GM20000 (cell line): ENCODE results near the gene MSS51.

Experiments
- DNase-seq: peaks from one replicate; pipeline ENCODE4 v3.0.0; 2012; ENCODE audit warnings: low spot score
- CTCF ChIP-seq: IDR thresholded peaks from 2 replicates; pipeline ENCODE4 v1.5.1; 2012; ENCODE audit warnings: mild to moderate bottlenecking, control low read depth; ENCODE audit errors: extremely low read depth, missing control alignments

Gene MSS51

GRCh38 chr10:73439605-73440312, 6.4 kb upstream of the MSS51 start:
- TF ChIP-seq CTCF = no peak
- DNase-seq = no peak

GRCh38 chr10:73439055-73439454, 5.7 kb upstream of the MSS51 start:
- no peak for DNase-seq
- TF ChIP-seq CTCF = no peak

- no peak for TF ChIP-seq CTCF
- DNase-seq = no peak
Measured at GRCh38 chr10:73432646-73433537, 469 bp downstream of the MSS51 start.

GRCh38 chr10:73426318-73426717, 7.0 kb downstream of the MSS51 start:
- DNase-seq = no peak
- no peak for TF ChIP-seq CTCF

GRCh38 chr10:73424478-73424877, 8.9 kb downstream of the MSS51 start:
- DNase-seq = no peak
- no peak for TF ChIP-seq CTCF

- no peak for DNase-seq
- no peak for TF ChIP-seq CTCF
Measured at GRCh38 chr10:73423309-73423708, 10.1 kb downstream of the MSS51 start.

GRCh38 chr10:73416571-73416970, 16.8 kb downstream of the MSS51 start:
- DNase-seq = no peak
- TF ChIP-seq CTCF = no peak
